ENCODE results near the gene FAM181B. TPM values are rescaled to one million over a fixed set of nuclear protein-coding genes. Genes with fewer than 3 reads are reported as not detected.

Gene FAM181B
- polyA plus RNA-seq, 2 of the 4 experiments (the other 2 are of a cell fraction), result 0.01 TPM; not detected in 1

DNA sequence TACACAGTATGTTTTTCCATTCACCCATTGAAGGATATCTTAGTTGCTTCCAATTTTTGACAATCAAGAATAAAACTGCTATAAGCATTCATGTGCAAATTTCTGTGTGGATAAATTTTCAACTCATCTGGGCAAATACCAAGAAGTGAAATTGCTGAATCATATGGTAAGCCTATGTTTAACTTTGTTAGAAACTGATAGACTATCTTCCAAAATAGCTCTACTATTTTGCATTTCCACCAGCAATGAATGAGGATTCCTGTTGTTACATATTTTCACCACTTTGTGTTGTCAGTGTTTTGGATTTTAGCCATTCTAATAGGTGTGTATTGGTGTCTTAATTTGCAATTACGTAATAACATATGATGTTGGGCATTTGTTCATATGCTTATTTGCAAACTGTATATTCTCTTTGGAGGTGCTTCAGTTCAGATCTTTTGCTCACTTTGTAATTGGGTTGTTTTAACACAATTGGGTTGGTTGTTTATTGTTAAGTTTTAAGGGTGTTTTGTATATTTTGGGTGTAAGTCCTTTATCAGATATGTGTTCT, 49.2 kb upstream of the FAM181B start (continued):
- TF ChIP-seq, protein P1, sequence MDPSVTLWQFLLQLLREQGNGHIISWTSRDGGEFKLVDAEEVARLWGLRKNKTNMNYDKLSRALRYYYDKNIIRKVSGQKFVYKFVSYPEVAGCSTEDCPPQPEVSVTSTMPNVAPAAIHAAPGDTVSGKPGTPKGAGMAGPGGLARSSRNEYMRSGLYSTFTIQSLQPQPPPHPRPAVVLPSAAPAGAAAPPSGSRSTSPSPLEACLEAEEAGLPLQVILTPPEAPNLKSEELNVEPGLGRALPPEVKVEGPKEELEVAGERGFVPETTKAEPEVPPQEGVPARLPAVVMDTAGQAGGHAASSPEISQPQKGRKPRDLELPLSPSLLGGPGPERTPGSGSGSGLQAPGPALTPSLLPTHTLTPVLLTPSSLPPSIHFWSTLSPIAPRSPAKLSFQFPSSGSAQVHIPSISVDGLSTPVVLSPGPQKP (IDR thresholded peaks at IDR 0.05; ENCODE audit: low read depth, low read length), result no peak

DNA sequence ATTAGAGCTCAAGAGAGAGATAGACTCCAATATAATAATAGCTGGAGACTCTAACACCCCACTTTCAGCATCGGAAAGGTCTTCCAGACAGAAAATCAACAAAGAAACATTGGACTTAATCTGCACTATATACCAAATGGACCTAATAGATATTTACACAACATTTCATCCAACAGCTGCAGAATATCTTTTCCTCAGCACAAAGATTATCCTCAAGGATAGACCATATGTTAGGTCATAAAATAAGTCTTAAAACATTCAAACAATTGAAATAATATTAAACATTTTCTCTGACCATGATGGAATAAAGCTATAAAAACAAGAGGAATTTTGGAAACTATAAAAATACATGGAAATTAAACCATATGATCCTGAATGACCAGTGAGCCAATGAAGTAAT, 45.1 kb upstream of the FAM181B start:
- no peak overlapping the region for H3K4me2 ChIP-seq
- no peak for DNase-seq (ENCODE audit: low read depth in 1 of 2, low spot score in 1 of 2)
- H3K9me3 ChIP-seq, result no peaks in the 10 kb centered on the region
- 80% methylated on average over 1 of the region's 1 CpG for WGBS (ENCODE audit: missing lambda C conversion rate)
- H3K4me3 ChIP-seq, result no peak overlapping the region
- FAIRE-seq, result no peak
- ChIA-PET CTCF (interaction anchor here (0.6 kb wide), 1 partner anchor 152 kb away, joined by 4 read pairs; no protein-coding TSS in a partner anchor), POLR2A (no interaction called here)
- H3K27ac ChIP-seq, result no peak overlapping the region
- no peak for TF ChIP-seq FOXS1 (CRISPR knock-in tag; IDR thresholded peaks at IDR 0.05)
- no peak for TF ChIP-seq CBX2 (IDR thresholded peaks at IDR 0.05; ENCODE audit: borderline replicate concordance, low read depth)
- TF ChIP-seq HDAC2 (IDR thresholded peaks at IDR 0.05), result no peak
- TF ChIP-seq, protein P1 (IDR thresholded peaks at IDR 0.05; ENCODE audit: low read depth, low read length), result no peak
- no peak for TF ChIP-seq RAD21 (conservative IDR thresholded peaks at IDR 0.05 in 1 of 2, IDR thresholded peaks at IDR 0.05 in 1 of 2)
- no peak for TF ChIP-seq NR3C1 (IDR thresholded peaks at IDR 0.05)
- TF ChIP-seq BHLHE40 (IDR thresholded peaks at IDR 0.05; ENCODE audit: low read depth, low read length), result no peak
- TF ChIP-seq, protein P2, sequence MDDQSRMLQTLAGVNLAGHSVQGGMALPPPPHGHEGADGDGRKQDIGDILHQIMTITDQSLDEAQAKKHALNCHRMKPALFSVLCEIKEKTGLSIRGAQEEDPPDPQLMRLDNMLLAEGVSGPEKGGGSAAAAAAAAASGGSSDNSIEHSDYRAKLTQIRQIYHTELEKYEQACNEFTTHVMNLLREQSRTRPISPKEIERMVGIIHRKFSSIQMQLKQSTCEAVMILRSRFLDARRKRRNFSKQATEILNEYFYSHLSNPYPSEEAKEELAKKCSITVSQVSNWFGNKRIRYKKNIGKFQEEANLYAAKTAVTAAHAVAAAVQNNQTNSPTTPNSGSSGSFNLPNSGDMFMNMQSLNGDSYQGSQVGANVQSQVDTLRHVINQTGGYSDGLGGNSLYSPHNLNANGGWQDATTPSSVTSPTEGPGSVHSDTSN (IDR thresholded peaks at IDR 0.05), result no peak
- no peak for TF ChIP-seq RFX5 (IDR thresholded peaks at IDR 0.05)
- no peak for TF ChIP-seq CHD4 (IDR thresholded peaks at IDR 0.05; ENCODE audit: borderline replicate concordance)
- TF ChIP-seq ZFP36 (IDR thresholded peaks at IDR 0.05; ENCODE audit: borderline replicate concordance, partially characterized antibody), result no peak
- TF ChIP-seq ZC3H11A (IDR thresholded peaks at IDR 0.05), result no peak
- no peak for TF ChIP-seq HOXB13 (CRISPR knock-in tag; IDR thresholded peaks at IDR 0.05; ENCODE audit: low read depth)
- no peak for TF ChIP-seq TFCP2L1 (CRISPR knock-in tag; IDR thresholded peaks at IDR 0.05)
- no peaks in the 10 kb centered on the region for H3K4me1 ChIP-seq
- ATAC-seq, result no peak

DNA sequence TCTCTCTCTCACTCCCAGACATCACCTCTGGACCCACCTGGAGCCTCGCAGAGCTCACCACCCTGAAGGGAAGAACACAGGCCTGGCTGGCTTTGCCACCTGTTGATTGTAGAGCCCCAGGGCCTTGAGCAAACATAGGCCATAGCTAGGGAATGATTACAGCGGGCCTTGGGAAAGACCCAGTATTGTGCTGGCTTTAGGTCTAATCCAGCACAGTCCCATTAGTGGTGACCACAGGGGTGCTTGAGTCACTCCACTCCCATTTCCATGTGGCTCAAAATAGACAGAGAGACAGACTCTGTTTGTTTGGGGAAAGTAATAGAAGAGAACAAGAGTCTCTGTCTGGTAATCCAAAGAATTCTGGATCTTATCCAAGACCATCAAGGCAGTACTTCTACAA, 42.7 kb upstream of the FAM181B start:
- Histone ChIP-seq H3K4me1 (no peaks in the 10 kb centered on the region), H3K4me3 (no peak overlapping the region), H3K9me3 (no peaks in the 10 kb centered on the region), H3K4me2 (no peak overlapping the region), H3K27ac (no peak overlapping the region)
- POLR2A ChIA-PET, result interaction anchor here (0.6 kb wide), 1 partner anchor 1798 kb away, joined by 3 read pairs; no protein-coding TSS in a partner anchor
- CTCF ChIA-PET, result interaction anchor here (0.6 to 2.0 kb wide), 13 partner anchors 9 to 1046 kb away, joined by 3 to 12 read pairs (median 5); partner anchors contain the start of genes FAM181B and RAB30
- FAIRE-seq (no peak), DNase-seq (ENCODE audit: low read depth in 1 of 2, low spot score in 1 of 2) (no peak), ATAC-seq (no peak)
- 41% methylated on average over 2 of the region's 2 CpGs for WGBS (ENCODE audit: missing lambda C conversion rate)
- TF ChIP-seq RCOR1 (IDR thresholded peaks at IDR 0.05; ENCODE audit: low read depth, low read length) (no peak), TFCP2L1 (CRISPR knock-in tag; IDR thresholded peaks at IDR 0.05) (no peak), ZFP36 (IDR thresholded peaks at IDR 0.05; ENCODE audit: borderline replicate concordance, partially characterized antibody) (no peak), MAZ (IDR thresholded peaks at IDR 0.05; ENCODE audit: borderline replicate concordance, low read depth, low read length) (no peak), CBX8 (IDR thresholded peaks at IDR 0.05) (no peak), NFE2L2 (conservative IDR thresholded peaks at IDR 0.05; ENCODE audit: low read length) (no peak)
